ENCODE data around the gene POMP. TPM values are rescaled to one million over a fixed set of nuclear protein-coding genes. Genes with fewer than 3 reads are reported as not detected.

POMP gene
- total and polyA plus RNA-seq, 2 donors (not counting 1 experiment from before 2014, with no cell fraction given): 67.7 to 149 TPM

DNA sequence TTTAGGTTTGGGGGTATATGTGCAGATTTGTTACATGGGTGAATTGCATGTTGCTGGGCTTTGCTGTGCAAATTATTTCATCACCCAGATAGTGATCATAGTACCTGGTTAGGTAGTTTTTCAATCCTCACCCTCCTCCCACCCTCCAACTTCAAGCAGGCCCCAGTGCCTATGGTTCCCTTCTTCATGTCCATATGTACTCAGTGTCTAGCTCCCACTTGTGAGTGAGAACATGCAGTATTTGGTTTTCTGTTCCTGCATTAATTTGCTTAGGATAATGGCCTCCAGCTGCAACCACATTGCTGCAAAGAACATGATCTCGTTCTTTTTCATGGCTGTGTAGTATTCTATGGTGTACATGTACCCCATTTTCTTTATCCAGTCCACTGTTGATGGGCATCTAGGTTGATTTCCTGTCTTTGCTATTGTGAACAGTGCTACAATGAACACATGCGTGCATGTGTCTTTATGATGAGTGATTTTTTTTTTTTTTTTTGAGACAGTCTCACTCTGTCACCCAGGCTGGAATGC is 42.9 kb upstream of the POMP start:
- DNase-seq (ENCODE audit: low read depth in 2 of 2): no peak
- no peaks in the 10 kb centered on the region for H3K36me3 ChIP-seq (ENCODE audit: control insufficient read depth, insufficient read depth, low read length)
- H3K4me1 ChIP-seq (ENCODE audit: control insufficient read depth, extremely low read depth, insufficient read depth, low read length): no peaks in the 10 kb centered on the region
- H3K9ac ChIP-seq (ENCODE audit: insufficient read depth, low read length): no peak overlapping the region
- H4K20me1 ChIP-seq (ENCODE audit: control insufficient read depth, extremely low read depth, insufficient read depth, low read length): no peaks in the 10 kb centered on the region
- TF ChIP-seq, protein P1, sequence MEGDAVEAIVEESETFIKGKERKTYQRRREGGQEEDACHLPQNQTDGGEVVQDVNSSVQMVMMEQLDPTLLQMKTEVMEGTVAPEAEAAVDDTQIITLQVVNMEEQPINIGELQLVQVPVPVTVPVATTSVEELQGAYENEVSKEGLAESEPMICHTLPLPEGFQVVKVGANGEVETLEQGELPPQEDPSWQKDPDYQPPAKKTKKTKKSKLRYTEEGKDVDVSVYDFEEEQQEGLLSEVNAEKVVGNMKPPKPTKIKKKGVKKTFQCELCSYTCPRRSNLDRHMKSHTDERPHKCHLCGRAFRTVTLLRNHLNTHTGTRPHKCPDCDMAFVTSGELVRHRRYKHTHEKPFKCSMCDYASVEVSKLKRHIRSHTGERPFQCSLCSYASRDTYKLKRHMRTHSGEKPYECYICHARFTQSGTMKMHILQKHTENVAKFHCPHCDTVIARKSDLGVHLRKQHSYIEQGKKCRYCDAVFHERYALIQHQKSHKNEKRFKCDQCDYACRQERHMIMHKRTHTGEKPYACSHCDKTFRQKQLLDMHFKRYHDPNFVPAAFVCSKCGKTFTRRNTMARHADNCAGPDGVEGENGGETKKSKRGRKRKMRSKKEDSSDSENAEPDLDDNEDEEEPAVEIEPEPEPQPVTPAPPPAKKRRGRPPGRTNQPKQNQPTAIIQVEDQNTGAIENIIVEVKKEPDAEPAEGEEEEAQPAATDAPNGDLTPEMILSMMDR (conservative IDR thresholded peaks at IDR 0.05 in 1 of 2, IDR thresholded peaks at IDR 0.05 in 1 of 2; ENCODE audit: low read depth in 1 of 2, low read length in 2 of 2): no peak
- TF ChIP-seq EZH2 (IDR thresholded peaks at IDR 0.05; ENCODE audit: low read length, missing control alignments): no peak
- no peak overlapping the region for H3K4me3 ChIP-seq (replicated peaks in 1 of 4; ENCODE audit: control extremely low read depth in 1 of 4, insufficient read depth in 1 of 4, low read depth in 3 of 4, low read length in 4 of 4)
- no peak overlapping the region for H3K27ac ChIP-seq (ENCODE audit: insufficient read depth, low read length)
- H3K9me3 ChIP-seq (ENCODE audit: control insufficient read depth, insufficient read depth, low read depth, low read length): no peaks in the 10 kb centered on the region
- H3K4me2 ChIP-seq (ENCODE audit: extremely low read depth, insufficient read depth, low read length): no peak overlapping the region
- no peaks in the 10 kb centered on the region for H3K27me3 ChIP-seq (ENCODE audit: control insufficient read depth, insufficient read depth, low read length)
- H2AFZ ChIP-seq (ENCODE audit: low read length): no peak overlapping the region
- H3K79me2 ChIP-seq (ENCODE audit: control insufficient read depth, insufficient read depth, low read length): no peaks in the 10 kb centered on the region

DNA sequence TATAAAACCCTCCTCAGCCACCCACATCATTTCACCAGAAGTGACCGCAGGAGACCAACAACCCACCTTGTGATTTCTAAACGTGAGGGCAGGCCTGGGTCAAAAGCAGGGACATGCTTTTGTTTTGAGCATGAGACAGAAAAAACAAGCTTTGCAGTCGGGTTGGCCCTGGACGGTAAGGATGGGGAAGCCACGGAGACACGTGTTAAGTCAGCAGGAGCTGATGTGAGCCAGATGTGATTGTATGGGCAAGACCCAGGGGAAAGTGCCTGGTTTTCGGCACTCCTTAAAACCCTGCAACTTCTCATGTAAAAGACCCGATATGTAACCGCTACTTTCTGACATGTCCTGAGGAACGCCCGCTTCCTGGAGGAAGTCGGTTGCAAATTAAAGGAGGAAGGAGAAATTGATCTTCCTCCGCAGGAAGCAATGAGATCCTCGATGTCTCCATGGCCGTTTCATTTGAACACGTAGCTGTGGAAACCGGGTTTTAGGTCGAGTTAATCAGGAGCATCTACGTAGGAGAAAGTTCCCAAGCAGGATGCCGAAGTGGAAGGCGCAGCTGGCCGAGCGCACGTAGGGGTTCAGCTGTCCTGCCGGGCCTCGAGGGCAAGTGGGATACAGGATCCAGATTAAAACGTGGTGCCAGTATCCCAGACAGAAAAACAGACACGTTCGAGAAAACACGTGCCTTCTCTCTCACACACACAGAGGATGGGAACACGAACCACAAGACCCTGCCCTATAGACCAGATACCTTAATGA is 40.5 kb upstream of the POMP start:
- DNase-seq (ENCODE audit: low read depth in 2 of 2): no peak
- H3K4me1 ChIP-seq (ENCODE audit: control insufficient read depth, extremely low read depth, insufficient read depth, low read length): no peaks in the 10 kb centered on the region
- H3K9ac ChIP-seq (ENCODE audit: insufficient read depth, low read length): no peak overlapping the region
- H3K9me3 ChIP-seq (ENCODE audit: control insufficient read depth, insufficient read depth, low read depth, low read length): no peaks in the 10 kb centered on the region
- H3K79me2 ChIP-seq (ENCODE audit: control insufficient read depth, insufficient read depth, low read length): no peaks in the 10 kb centered on the region
- no peak overlapping the region for H3K27ac ChIP-seq (ENCODE audit: insufficient read depth, low read length)
- H2AFZ ChIP-seq (ENCODE audit: low read length): no peak overlapping the region
- TF ChIP-seq EZH2 (IDR thresholded peaks at IDR 0.05; ENCODE audit: low read length, missing control alignments): no peak
- TF ChIP-seq, protein P1 (conservative IDR thresholded peaks at IDR 0.05 in 1 of 2, IDR thresholded peaks at IDR 0.05 in 1 of 2; ENCODE audit: low read depth in 1 of 2, low read length in 2 of 2): no peak
- H4K20me1 ChIP-seq (ENCODE audit: control insufficient read depth, extremely low read depth, insufficient read depth, low read length): no peaks in the 10 kb centered on the region
- no peak overlapping the region for H3K4me2 ChIP-seq (ENCODE audit: extremely low read depth, insufficient read depth, low read length)
- no peaks in the 10 kb centered on the region for H3K27me3 ChIP-seq (ENCODE audit: control insufficient read depth, insufficient read depth, low read length)
- no peaks in the 10 kb centered on the region for H3K36me3 ChIP-seq (ENCODE audit: control insufficient read depth, insufficient read depth, low read length)
- no peak overlapping the region for H3K4me3 ChIP-seq (replicated peaks in 1 of 4; ENCODE audit: control extremely low read depth in 1 of 4, insufficient read depth in 1 of 4, low read depth in 3 of 4, low read length in 4 of 4)

DNA sequence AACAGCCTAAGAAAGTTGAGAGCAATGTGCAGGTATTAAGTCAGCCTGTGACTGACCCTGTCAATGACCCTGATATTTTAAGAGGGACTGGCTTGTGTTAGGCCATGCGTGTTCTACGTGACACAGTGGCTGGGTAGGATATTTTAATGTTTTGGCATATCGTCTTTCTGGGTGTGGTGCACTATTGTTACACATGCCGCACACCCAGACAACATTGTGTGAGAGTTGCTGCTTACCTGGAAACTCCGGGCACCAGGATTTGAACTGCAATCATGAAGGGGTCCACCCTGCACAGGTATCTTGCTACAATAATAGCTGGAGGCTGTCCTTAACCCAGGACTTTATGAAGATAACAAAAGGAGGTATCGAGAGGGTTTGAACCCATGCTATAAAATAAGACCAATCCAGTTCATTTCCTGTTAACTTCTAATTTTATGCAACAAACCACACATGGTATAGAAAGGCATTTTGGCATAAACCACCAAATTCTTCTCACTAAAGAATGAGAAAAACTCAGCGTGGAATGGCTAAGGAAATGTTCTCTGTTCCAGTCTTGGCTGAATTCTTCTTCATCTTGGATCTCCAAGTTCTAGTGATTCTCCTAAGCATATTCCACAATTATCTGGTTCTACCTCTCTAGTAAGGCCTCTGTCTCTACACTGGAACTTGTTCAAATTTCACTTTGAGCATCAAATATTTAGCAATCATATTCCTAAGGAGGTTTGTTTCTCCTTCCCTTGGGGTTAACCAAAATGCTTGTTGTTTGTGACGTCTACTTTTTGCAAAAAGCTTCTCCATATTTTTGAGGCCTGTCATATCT is 38.7 kb upstream of the POMP start:
- no peak for TF ChIP-seq EZH2 (IDR thresholded peaks at IDR 0.05; ENCODE audit: low read length, missing control alignments)
- TF ChIP-seq, protein P1 (conservative IDR thresholded peaks at IDR 0.05 in 1 of 2, IDR thresholded peaks at IDR 0.05 in 1 of 2; ENCODE audit: low read depth in 1 of 2, low read length in 2 of 2): no peak
- H3K27me3 ChIP-seq (ENCODE audit: control insufficient read depth, insufficient read depth, low read length): no peaks in the 10 kb centered on the region
- no peak overlapping the region for H3K9ac ChIP-seq (ENCODE audit: insufficient read depth, low read length)
- H2AFZ ChIP-seq (ENCODE audit: low read length): no peak overlapping the region
- no peaks in the 10 kb centered on the region for H3K79me2 ChIP-seq (ENCODE audit: control insufficient read depth, insufficient read depth, low read length)
- no peak overlapping the region for H3K27ac ChIP-seq (ENCODE audit: insufficient read depth, low read length)
- H3K4me2 ChIP-seq (ENCODE audit: extremely low read depth, insufficient read depth, low read length): no peak overlapping the region
- DNase-seq (ENCODE audit: low read depth in 2 of 2): peak in 1 of 2 donors; percentile 5
- H4K20me1 ChIP-seq (ENCODE audit: control insufficient read depth, extremely low read depth, insufficient read depth, low read length): no peaks in the 10 kb centered on the region
- no peaks in the 10 kb centered on the region for H3K9me3 ChIP-seq (ENCODE audit: control insufficient read depth, insufficient read depth, low read depth, low read length)
- H3K4me3 ChIP-seq (replicated peaks in 1 of 4; ENCODE audit: control extremely low read depth in 1 of 4, insufficient read depth in 1 of 4, low read depth in 3 of 4, low read length in 4 of 4): no peak overlapping the region
- no peaks in the 10 kb centered on the region for H3K4me1 ChIP-seq (ENCODE audit: control insufficient read depth, extremely low read depth, insufficient read depth, low read length)
- no peaks in the 10 kb centered on the region for H3K36me3 ChIP-seq (ENCODE audit: control insufficient read depth, insufficient read depth, low read length)
